Hematopoietic multipotent progenitor cell (in vitro differentiated cells): ENCODE measurements around the gene DNAH9. TPM values are rescaled to one million over a fixed set of nuclear protein-coding genes. Genes with fewer than 3 reads are reported as not detected.

Experiments
- DNase-seq, 3 donors: peaks; one replicate each; pipeline ENCODE4 v3.0.0-alpha.2; 2011 to 2015; ENCODE audit warnings: low read depth in 2 of 3, low spot score in 2 of 3
- total RNA-seq: library from RNA; depleted of rRNA; stranded (reverse); fragments of >200 nt; gene quantifications from one replicate; pipeline ENCODE4 v1.2.3, GENCODE V29; 2012

DNAH9 gene
- total RNA-seq, 1 donor = under 0.01 TPM

- no peak for DNase-seq
Observed at GRCh38 chr17:11739351-11739750, 141.1 kb downstream of the DNAH9 start.

GRCh38 chr17:11739848-11740247 is 141.6 kb downstream of the DNAH9 start:
- no peak for DNase-seq

DNA sequence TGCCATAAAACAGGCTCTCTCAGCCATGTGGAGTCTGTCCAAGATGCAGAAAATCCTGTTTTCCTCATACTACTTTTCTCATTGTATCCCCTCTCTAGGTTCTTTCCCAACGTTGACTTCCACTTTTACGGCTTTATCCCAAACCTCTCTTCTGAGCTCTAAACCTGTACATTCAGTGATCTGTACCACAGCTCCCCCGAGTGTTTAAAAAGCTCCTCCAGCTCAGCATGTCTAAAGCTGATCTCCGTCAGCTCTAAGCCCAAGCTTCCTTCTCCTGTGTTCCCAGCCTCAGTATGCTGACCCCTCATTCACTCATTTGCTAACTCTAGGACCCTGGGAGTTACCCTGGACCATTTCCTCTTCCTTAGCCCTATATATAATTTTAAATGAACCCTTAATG is 144.6 kb downstream of the DNAH9 start:
- DNase-seq = no peak

DNA sequence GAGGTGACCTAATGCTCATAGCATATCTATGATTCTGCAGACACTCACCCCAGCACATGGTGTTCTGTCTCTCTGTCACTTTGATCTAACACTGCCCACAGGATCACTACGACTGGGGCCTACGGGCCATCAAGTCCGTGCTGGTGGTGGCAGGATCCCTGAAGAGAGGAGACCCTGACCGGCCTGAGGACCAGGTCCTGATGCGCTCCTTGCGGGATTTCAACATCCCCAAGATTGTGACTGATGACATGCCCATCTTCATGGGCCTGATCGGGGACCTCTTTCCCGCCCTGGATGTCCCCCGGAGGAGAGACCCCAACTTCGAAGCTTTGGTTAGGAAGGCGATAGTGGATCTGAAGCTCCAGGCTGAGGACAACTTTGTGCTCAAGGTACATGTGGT is 146.4 kb downstream of the DNAH9 start:
- no peak for DNase-seq

DNA sequence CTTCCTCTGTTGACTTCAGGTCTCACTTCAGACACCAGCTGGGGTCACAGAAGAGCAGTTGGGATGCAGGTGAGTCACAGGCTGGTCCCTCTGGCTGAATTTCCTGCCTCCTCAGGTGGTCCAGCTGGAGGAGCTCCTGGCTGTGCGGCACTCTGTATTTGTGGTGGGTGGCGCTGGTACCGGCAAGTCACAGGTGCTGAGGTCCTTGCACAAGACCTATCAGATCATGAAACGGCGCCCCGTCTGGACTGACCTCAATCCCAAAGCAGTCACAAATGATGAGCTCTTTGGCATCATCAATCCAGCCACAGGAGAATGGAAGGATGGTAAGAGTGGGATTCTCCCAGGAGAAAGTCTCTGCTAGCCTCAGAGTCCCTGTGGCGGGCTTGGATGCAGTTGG is 149.2 kb downstream of the DNAH9 start:
- no peak for DNase-seq

DNA sequence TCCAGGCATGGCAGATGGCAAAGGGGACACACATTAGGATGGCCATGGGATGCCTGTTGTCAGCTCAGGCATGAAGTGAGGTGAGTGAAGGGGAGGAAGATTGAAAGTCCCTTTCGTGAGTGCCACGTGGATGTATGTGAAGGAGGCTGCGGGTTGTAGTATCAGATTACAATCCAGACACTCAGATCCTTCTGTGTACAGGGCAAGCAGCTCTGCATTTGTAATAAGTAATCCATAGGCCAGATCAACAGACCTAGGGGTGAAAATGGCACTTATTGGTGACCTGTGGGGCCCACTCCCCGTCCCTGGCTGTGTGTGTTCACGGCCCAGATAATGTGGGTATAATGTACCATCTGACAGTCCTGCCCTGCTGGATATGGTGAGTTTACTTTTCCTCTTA is 159.5 kb downstream of the DNAH9 start:
- DNase-seq = no peak

DNA sequence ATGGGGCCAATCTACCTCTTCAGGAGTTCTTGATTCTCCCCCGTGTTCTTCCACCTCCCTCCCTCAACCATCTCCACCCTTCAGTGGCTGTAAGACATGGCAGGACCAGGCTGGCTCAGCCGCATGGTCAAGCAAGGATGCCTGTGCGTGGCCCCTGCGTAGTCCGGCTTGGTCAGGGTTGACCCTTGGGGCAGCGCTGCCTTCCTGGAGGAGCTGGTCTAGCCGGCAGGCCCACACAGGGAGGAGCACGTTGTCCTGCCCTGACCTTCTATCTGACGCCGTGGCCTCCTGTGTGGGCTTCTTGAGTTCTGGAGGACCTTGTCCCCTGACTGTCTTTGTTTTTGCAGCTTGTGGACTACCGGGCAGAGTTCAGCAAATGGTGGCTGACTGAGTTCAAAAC is 169.8 kb downstream of the DNAH9 start:
- no peak for DNase-seq

- DNase-seq = no peak
Observed at GRCh38 chr17:11768981-11769380, 170.7 kb downstream of the DNAH9 start.

- no peak for DNase-seq
Observed at GRCh38 chr17:11772031-11772430, 173.8 kb downstream of the DNAH9 start.

DNA sequence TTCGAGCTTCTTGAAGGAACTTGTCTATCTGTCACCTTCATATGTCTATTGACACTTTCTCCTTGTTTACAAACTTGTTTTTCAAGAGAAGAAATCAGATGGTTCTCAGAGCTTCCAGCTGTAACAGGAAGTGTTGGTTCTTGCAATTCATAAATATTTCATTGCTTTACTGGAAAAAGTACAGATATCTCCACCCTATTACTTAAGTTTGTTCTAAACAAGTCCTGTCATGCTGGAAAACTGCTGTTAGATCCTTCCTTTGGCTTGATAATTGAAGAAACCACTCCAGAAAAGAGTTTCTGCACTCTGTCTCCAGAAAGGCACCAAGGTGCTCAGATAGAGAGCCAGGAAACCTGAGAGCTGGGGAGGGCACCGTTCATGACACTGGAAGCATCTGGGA is 181.6 kb downstream of the DNAH9 start:
- DNase-seq = no peak

DNA sequence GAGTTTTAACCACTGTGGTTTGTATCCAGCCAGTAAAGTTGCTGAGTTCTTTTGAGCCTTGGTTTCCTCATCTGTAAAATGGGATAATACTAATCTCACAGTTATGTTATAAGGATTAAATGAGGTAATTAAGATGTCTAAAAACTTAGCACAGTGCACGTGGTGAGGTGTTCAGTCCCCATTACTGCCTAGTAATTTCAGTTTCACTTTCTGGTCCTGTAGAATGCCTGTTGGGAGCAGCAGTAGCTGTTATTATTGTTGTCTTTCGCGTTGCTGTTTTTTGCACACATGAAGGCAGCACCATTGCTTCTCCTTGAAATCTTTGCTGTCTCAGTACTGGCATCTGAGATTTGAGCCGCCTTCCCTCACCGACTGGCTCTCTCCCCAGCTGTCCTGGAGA is 182.4 kb downstream of the DNAH9 start:
- DNase-seq = no peak

DNA sequence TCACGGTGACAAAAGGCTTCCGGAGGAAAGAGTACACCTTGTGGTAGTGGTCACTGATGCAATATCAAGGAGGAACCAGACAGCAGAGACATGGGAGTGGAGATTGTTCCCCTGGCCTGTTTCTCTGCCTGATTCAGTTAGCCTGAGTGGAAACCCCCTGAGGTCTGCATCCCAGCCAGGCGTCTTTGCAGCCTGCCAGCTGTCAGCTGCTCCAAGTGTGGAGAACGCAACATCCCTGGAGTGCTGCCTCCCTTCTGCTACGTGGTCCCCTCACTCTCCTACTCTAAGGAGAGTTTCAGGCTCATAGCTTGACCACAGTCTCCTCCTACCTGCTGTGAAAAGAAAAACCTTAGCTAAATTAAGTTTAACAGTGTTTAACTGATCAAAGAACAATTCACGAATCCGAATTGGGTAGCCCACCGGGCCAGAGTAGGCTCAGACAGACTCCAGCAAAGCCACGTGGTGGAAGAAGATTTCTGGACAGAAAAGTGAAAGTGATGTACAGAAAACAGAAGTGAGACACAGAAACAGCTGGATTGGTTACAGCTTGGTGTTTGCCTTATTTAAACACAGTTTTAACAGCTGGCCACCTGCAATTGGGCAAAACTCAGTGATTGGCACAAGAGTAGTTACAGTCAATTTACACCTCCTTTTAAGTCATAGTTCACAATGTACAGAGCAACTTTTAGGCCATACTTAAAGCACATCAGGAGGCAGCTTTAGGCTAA is 188.6 kb downstream of the DNAH9 start:
- DNase-seq = no peak

DNA sequence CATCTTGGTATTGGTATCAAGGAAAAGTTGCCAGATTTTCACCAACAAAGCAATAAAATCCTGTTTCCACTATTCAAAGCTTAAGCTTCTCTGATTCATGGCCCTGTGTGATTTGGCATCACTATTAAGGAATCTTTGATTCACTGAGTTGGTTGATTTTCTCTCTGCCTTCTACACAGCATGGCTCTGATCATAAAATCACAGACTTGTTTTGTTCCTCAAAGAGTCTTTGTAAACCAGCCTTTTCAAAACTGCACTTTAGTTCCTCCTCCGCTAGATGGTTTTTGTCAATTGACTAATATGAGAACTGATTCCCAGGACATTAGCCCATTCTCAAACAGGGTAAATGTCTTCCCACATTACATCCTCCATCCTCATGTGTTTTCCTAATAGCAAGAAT is 197.6 kb downstream of the DNAH9 start:
- DNase-seq = no peak

GRCh38 chr17:11797803-11798202 is 199.5 kb downstream of the DNAH9 start:
- DNase-seq = no peak

DNA sequence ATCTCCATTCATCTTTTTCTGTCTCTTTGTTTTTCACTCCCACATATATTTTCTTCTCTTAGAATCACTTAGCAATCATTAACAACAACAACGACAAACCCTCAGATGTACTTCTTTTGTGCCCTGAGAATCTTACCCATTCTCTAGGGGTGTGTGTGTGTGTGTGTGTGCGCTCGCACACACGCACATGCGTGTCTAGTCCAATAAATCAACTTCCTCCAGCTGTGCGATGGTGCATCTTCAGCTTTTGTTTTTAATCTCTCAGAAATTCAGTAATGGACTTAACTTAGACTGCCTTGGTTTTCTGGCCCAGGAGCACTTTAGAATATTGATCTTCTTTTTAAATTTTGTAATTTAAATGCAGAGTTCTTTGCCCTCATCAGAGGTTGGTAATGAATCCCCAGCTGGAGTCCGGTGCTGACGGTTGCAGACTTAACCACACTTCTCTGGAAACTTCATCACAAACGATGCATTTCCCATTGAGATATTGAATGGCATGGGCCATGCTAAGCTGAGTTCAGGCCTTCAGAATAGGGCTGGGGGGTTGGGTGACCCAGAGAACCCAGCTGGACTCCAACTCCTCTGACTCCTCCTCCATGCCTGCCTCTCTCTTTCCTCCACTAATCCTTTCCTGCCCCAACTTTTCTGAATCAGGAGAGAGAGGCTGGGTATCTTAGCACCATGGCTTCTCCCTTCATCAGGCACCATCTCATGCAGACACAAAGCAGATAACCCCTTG is 205.1 kb downstream of the DNAH9 start:
- no peak for DNase-seq

DNA sequence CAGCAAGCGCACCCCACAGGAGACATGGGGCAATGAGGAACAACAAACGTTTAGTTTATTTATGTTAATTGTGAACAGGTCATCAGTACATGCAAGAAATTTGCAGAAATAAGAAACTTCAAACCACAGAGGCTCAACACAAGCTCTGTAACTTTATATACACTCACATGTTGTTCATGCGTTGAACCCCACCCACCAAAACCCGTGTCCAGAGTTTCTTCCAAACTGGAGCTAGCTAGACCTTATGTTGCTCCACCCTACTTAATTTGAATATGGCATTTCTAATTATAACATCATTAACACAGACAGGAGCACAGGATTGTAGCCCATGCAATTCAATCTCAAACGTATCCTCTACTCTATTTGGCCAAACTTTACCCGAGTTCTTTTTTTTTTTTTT is 206.9 kb downstream of the DNAH9 start:
- DNase-seq = no peak

GRCh38 chr17:11805952-11806351 is 207.7 kb downstream of the DNAH9 start:
- DNase-seq = no peak

GRCh38 chr17:11807606-11808005 is 209.3 kb downstream of the DNAH9 start:
- no peak for DNase-seq

DNA sequence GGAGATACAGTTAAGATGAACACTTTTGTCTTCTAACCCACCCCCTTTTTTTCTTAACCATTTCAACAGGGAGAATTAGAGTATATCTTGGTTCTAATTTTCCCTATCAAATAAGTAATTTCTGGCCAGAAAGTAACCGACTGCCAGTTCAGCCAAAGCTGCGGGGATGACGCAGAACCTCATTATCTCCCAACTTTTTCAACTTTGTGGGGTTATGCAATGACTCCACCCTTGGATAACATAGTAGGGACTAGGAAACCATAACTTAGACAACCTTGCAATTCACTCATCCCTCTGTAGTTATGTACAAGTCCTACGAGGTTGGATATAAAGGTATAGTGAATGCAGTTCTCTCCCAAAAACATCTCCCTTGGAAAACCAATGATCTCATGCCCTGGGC is 215.0 kb downstream of the DNAH9 start:
- no peak for DNase-seq

DNA sequence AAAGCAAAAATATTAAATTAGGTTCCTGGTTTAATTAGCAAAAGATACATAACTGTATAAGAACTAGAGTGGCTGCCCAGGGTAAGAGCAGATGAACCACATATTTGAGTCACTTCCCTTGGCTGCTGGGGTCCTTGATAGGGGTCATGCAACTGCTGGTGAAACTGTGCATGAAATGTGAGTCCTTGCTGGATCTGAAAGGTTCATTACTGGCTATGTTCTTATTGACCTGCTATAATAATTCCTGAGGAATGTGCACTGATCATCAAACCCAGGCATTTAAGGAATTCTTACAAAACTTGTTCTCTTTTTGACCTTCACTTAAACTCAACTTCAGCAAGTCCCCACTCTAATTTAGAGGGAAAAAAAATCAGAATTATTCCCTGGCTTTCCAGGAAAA is 215.6 kb downstream of the DNAH9 start:
- no peak for DNase-seq

GRCh38 chr17:11814655-11815262 is 216.5 kb downstream of the DNAH9 start:
- no peak for DNase-seq

DNA sequence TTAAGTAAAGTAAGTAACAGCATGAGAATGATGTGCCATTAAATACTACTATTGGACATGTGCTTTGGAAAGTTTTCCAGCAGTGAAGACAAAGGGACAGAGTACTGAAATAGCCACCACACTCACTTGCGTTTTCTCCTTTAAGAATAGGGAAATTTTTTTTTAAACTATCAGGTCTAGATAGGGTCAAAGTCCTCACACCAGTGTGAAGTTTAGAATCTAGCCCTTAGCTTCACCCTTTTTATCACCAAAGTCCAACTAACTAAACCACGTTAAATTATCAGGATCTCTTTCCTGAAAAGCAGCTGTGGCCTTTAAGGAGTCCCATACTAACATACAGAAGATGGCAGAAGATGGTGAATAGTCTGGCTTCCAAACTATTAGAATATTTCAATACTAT is 218.1 kb downstream of the DNAH9 start:
- no peak for DNase-seq
